GM23338 (cell line): ENCODE data around the gene PFKFB2. TPM values are rescaled to one million over a fixed set of nuclear protein-coding genes. Genes with fewer than 3 reads are reported as not detected.

ENCODE experiments used
- ATAC-seq: fragments of 200-7000 bp; cut with Tn5 transposase; 3 replicates; pipeline ENCODE4 v1.9.1; 2020
- DNase-seq: peaks from one replicate; pipeline ENCODE4 v3.0.0-alpha.2; 2015; ENCODE audit warnings: low spot score
- H2AFZ ChIP-seq: fragments of 200-600 bp; sonication (generic); 2 replicates; pipeline ENCODE4 v1.8.0; 2016; ENCODE audit warnings: antibody characterized with exemption, mild to moderate bottlenecking, moderate library complexity
- H3F3A ChIP-seq: fragments of 200-600 bp; sonication (generic); replicated peaks from 2 replicates; pipeline ENCODE4 v1.8.0; 2017; ENCODE audit warnings: antibody characterized with exemption, mixed run types, low read depth
- H3K27ac ChIP-seq: fragments of 200-600 bp; sonication (generic); 2 replicates; pipeline ENCODE4 v1.6.1; 2016; ENCODE audit warnings: low read depth
- H3K27me3 ChIP-seq: fragments of 200-600 bp; sonication (generic); 2 replicates; pipeline ENCODE4 v1.8.0; 2016; ENCODE audit warnings: mild to moderate bottlenecking, mixed run types, moderate library complexity; ENCODE audit not compliant: insufficient read depth
- H3K36me3 ChIP-seq: fragments of 200-600 bp; sonication (generic); 2 replicates; pipeline ENCODE4 v1.8.0; 2016; ENCODE audit warnings: mild to moderate bottlenecking; ENCODE audit not compliant: insufficient read depth
- H3K4me1 ChIP-seq: fragments of 200-600 bp; sonication (generic); 2 replicates; pipeline ENCODE4 v1.8.0; 2016; ENCODE audit warnings: mild to moderate bottlenecking, moderate library complexity; ENCODE audit not compliant: insufficient read depth
- H3K4me2 ChIP-seq: fragments of 200-600 bp; sonication (generic); 2 replicates; pipeline ENCODE4 v1.7.1; 2017; ENCODE audit warnings: mixed run types
- H3K4me3 ChIP-seq: fragments of 200-600 bp; sonication (generic); 2 replicates; pipeline ENCODE4 v1.6.1; 2016; ENCODE audit warnings: mixed run types
- H3K79me2 ChIP-seq: fragments of 200-600 bp; sonication (generic); replicated peaks from 2 replicates; pipeline ENCODE4 v1.8.0; 2017; ENCODE audit warnings: mild to moderate bottlenecking; ENCODE audit not compliant: insufficient read depth
- H3K9me2 ChIP-seq: fragments of 200-600 bp; sonication (generic); 2 replicates; pipeline ENCODE4 v1.8.0; 2017; ENCODE audit not compliant: insufficient read depth
- H4K20me1 ChIP-seq: fragments of 200-600 bp; sonication (generic); replicated peaks from 2 replicates; pipeline ENCODE4 v1.8.0; 2017; ENCODE audit warnings: mild to moderate bottlenecking; ENCODE audit not compliant: insufficient read depth
- H3K27ac Mint-ChIP-seq: 2 replicates; pipeline ENCODE4 v1.8.0; 2020; ENCODE audit warnings: inconsistent platforms, mild to moderate bottlenecking, moderate library complexity, mixed read lengths
- H3K27me3 Mint-ChIP-seq: 3 replicates; pipeline ENCODE4 v1.8.0; 2022; ENCODE audit warnings: low read depth, mild to moderate bottlenecking, moderate library complexity, mixed read lengths, inconsistent platforms; ENCODE audit not compliant: insufficient read depth, poor library complexity
- H3K36me3 Mint-ChIP-seq: 3 replicates; pipeline ENCODE4 v1.8.0; 2021; ENCODE audit warnings: low read depth, mild to moderate bottlenecking, inconsistent platforms, moderate library complexity, mixed read lengths
- H3K4me1 Mint-ChIP-seq: 3 replicates; pipeline ENCODE4 v1.8.0; 2020; ENCODE audit warnings: mild to moderate bottlenecking, inconsistent platforms, mixed read lengths
- H3K4me3 Mint-ChIP-seq: 3 replicates; pipeline ENCODE4 v1.8.0; 2021; ENCODE audit warnings: moderate library complexity, mild to moderate bottlenecking, inconsistent platforms, mixed read lengths
- H3K9me3 Mint-ChIP-seq: 3 replicates; pipeline ENCODE4 v1.8.0; 2020; ENCODE audit warnings: moderate library complexity, mild to moderate bottlenecking, inconsistent platforms, mixed read lengths
- CREB1 ChIP-seq: fragments of 250-450 bp; sonication (Bioruptor Pico); IDR thresholded peaks from 2 replicates; pipeline ENCODE4 v1.5.0; 2020; ENCODE audit warnings: low read depth, mild to moderate bottlenecking, moderate library complexity
- EZH2 ChIP-seq: fragments of 200-600 bp; sonication (generic); IDR thresholded peaks from one replicate; pipeline ENCODE4 v1.8.0; 2017; ENCODE audit warnings: antibody characterized with exemption, mild to moderate bottlenecking, low read depth; ENCODE audit not compliant: unreplicated experiment
- EZH2phosphoT487 ChIP-seq: fragments of 200-600 bp; sonication (generic); IDR thresholded peaks from one replicate; pipeline ENCODE4 v1.8.1; 2018; ENCODE audit warnings: antibody characterized with exemption; ENCODE audit not compliant: unreplicated experiment
- JUNB ChIP-seq: IDR thresholded peaks from one replicate; pipeline ENCODE4 v1.6.1; 2016; ENCODE audit warnings: antibody characterized with exemption; ENCODE audit not compliant: unreplicated experiment
- NANOG ChIP-seq: IDR thresholded peaks from 2 replicates; pipeline ENCODE4 v1.6.1; 2016; ENCODE audit warnings: antibody characterized with exemption, borderline replicate concordance
- POLR2AphosphoS5 ChIP-seq: IDR thresholded peaks from 2 replicates; pipeline ENCODE4 v1.6.1; 2016; ENCODE audit warnings: antibody characterized with exemption, low read depth
- STAT1 ChIP-seq: IDR thresholded peaks from one replicate; pipeline ENCODE4 v1.6.1; 2016; ENCODE audit warnings: antibody characterized with exemption; ENCODE audit not compliant: unreplicated experiment
- ZNF114 ChIP-seq: fragments of 250-450 bp; sonication (Bioruptor Pico); IDR thresholded peaks from 2 replicates; pipeline ENCODE4 v1.5.0; 2020; ENCODE audit warnings: mild to moderate bottlenecking, moderate library complexity
- ZNF331 ChIP-seq: fragments of 250-450 bp; sonication (Bioruptor Pico); IDR thresholded peaks from 2 replicates; pipeline ENCODE4 v1.5.0; 2020; ENCODE audit warnings: low read depth, mild to moderate bottlenecking, moderate library complexity
- polyA plus RNA-seq: library from polyadenylated mRNA; unstranded; fragments of >200 nt; fragmentation: Nextera tagmentation; extraction: Ambion mirVana; gene quantifications from 2 replicates; pipeline ENCODE4 v1.2.1, GENCODE V29; 2016
- total RNA-seq: library from RNA; depleted of rRNA; stranded (reverse); fragments of >200 nt; shearing (Covaris generic); gene quantifications from 2 replicates; pipeline ENCODE4 v1.2.3, GENCODE V29; 2014
- TF ChIP-seq, protein P1 (sequence below): IDR thresholded peaks from one replicate; pipeline ENCODE4 v1.6.1; 2018; ENCODE audit warnings: antibody characterized with exemption; ENCODE audit not compliant: unreplicated experiment
- TF ChIP-seq, protein P2 (sequence below): IDR thresholded peaks from 2 replicates; pipeline ENCODE4 v1.6.1; 2016; ENCODE audit warnings: antibody characterized with exemption
- TF ChIP-seq, protein P3 (sequence below), 2 experiments: fragments of 200-600 bp in 1 of 2; sonication (generic) in 1 of 2; conservative IDR thresholded peaks; 2 replicates each; pipeline versions ENCODE4 v1.5.1 to v1.6.1; 2016 to 2017; ENCODE audit warnings: antibody characterized with exemption in 2 of 2, low read depth in 2 of 2, mild to moderate bottlenecking in 2 of 2, moderate library complexity in 1 of 2
- TF ChIP-seq, protein P4 (sequence below): fragments of 250-450 bp; sonication (Bioruptor Pico); IDR thresholded peaks from 2 replicates; pipeline ENCODE4 v1.5.0; 2020; ENCODE audit warnings: mild to moderate bottlenecking, moderate library complexity

Gene PFKFB2
- total and polyA plus RNA-seq, 2 experiments from 2014 or later: 4.9 to 14.8 TPM

DNA sequence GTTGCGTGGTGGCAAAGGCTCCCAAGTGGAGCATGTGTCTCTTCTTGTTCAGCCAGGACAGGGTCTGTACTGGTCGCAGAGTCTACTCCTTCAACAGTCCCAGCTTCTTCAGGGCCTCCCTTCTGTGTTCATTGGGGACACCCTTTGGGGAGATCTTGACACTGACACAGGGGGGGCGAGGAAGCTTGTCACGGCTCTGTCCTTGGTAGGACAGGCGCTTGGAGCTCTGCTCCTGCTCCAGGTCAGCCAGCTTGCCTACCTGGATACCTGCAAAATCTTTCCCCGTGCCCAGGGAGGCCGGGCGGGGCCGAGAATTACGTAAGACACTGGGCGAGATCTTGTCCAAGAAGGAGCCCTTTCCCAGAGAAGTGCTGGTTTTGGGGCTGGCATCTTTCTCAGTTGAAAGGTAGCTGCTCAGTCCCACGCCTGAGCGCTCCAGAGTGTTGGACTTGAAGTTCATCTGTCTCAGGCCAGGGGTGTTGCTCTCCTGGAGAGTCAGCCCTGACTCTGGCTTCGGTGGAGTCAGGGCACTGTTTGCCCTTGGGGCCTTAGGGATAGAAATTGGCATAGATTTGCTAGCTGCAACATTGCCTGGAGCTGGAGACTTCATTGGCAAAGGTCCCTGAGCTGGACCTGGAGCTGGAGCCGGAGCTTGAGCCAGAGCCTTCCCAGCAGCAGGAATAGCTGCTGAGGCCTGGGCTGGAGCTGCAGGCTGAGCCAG is 31.0 kb upstream of the PFKFB2 start:
- Mint-ChIP-seq H3K9me3 (no peaks in the 10 kb centered on the region), H3K4me1 (peaks cover 22% of the 10 kb centered on the region), H3K27ac (no peak overlapping the region), H3K4me3 (no peak overlapping the region), H3K36me3 (no peaks in the 10 kb centered on the region; the same call in 2 of the 3 replicates), H3K27me3 (peaks cover 5% of the 10 kb centered on the region)
- peaks cover 12% of the 10 kb centered on the region for H3K4me1 ChIP-seq
- H3K4me2 ChIP-seq: no peak overlapping the region
- H3F3A ChIP-seq: 0 out of 2 replicates have a peak, but pooled peaks cover 3% of the 10 kb centered on the region
- H3K9me2 ChIP-seq: no peaks in the 10 kb centered on the region
- no peaks in the 10 kb centered on the region; the same call in 1 of the 2 replicates for H4K20me1 ChIP-seq
- DNase-seq (no peak), ATAC-seq (no peak)
- no peaks in the 10 kb centered on the region for H3K36me3 ChIP-seq
- no peak overlapping the region for H2AFZ ChIP-seq
- no peak overlapping the region for H3K27ac ChIP-seq
- no peak overlapping the region for H3K4me3 ChIP-seq
- H3K79me2 ChIP-seq: no peaks in the 10 kb centered on the region
- TF ChIP-seq ZNF114 (no peak), NANOG (no peak), ZNF331 (CRISPR knock-in tag) (no peak), EZH2phosphoT487 (no peak), JUNB (no peak), STAT1 (no peak), EZH2 (no peak), POLR2AphosphoS5 (no peak), CREB1 (CRISPR knock-in tag) (no peak)
- TF ChIP-seq, protein P1, sequence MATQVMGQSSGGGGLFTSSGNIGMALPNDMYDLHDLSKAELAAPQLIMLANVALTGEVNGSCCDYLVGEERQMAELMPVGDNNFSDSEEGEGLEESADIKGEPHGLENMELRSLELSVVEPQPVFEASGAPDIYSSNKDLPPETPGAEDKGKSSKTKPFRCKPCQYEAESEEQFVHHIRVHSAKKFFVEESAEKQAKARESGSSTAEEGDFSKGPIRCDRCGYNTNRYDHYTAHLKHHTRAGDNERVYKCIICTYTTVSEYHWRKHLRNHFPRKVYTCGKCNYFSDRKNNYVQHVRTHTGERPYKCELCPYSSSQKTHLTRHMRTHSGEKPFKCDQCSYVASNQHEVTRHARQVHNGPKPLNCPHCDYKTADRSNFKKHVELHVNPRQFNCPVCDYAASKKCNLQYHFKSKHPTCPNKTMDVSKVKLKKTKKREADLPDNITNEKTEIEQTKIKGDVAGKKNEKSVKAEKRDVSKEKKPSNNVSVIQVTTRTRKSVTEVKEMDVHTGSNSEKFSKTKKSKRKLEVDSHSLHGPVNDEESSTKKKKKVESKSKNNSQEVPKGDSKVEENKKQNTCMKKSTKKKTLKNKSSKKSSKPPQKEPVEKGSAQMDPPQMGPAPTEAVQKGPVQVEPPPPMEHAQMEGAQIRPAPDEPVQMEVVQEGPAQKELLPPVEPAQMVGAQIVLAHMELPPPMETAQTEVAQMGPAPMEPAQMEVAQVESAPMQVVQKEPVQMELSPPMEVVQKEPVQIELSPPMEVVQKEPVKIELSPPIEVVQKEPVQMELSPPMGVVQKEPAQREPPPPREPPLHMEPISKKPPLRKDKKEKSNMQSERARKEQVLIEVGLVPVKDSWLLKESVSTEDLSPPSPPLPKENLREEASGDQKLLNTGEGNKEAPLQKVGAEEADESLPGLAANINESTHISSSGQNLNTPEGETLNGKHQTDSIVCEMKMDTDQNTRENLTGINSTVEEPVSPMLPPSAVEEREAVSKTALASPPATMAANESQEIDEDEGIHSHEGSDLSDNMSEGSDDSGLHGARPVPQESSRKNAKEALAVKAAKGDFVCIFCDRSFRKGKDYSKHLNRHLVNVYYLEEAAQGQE: no peak
- TF ChIP-seq, protein P2, sequence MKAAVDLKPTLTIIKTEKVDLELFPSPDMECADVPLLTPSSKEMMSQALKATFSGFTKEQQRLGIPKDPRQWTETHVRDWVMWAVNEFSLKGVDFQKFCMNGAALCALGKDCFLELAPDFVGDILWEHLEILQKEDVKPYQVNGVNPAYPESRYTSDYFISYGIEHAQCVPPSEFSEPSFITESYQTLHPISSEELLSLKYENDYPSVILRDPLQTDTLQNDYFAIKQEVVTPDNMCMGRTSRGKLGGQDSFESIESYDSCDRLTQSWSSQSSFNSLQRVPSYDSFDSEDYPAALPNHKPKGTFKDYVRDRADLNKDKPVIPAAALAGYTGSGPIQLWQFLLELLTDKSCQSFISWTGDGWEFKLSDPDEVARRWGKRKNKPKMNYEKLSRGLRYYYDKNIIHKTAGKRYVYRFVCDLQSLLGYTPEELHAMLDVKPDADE: no peak
- TF ChIP-seq, protein P3, sequence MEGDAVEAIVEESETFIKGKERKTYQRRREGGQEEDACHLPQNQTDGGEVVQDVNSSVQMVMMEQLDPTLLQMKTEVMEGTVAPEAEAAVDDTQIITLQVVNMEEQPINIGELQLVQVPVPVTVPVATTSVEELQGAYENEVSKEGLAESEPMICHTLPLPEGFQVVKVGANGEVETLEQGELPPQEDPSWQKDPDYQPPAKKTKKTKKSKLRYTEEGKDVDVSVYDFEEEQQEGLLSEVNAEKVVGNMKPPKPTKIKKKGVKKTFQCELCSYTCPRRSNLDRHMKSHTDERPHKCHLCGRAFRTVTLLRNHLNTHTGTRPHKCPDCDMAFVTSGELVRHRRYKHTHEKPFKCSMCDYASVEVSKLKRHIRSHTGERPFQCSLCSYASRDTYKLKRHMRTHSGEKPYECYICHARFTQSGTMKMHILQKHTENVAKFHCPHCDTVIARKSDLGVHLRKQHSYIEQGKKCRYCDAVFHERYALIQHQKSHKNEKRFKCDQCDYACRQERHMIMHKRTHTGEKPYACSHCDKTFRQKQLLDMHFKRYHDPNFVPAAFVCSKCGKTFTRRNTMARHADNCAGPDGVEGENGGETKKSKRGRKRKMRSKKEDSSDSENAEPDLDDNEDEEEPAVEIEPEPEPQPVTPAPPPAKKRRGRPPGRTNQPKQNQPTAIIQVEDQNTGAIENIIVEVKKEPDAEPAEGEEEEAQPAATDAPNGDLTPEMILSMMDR (conservative IDR thresholded peaks at IDR 0.05; ENCODE audit: low read depth in 2 of 2): no peak
- TF ChIP-seq, protein P4, sequence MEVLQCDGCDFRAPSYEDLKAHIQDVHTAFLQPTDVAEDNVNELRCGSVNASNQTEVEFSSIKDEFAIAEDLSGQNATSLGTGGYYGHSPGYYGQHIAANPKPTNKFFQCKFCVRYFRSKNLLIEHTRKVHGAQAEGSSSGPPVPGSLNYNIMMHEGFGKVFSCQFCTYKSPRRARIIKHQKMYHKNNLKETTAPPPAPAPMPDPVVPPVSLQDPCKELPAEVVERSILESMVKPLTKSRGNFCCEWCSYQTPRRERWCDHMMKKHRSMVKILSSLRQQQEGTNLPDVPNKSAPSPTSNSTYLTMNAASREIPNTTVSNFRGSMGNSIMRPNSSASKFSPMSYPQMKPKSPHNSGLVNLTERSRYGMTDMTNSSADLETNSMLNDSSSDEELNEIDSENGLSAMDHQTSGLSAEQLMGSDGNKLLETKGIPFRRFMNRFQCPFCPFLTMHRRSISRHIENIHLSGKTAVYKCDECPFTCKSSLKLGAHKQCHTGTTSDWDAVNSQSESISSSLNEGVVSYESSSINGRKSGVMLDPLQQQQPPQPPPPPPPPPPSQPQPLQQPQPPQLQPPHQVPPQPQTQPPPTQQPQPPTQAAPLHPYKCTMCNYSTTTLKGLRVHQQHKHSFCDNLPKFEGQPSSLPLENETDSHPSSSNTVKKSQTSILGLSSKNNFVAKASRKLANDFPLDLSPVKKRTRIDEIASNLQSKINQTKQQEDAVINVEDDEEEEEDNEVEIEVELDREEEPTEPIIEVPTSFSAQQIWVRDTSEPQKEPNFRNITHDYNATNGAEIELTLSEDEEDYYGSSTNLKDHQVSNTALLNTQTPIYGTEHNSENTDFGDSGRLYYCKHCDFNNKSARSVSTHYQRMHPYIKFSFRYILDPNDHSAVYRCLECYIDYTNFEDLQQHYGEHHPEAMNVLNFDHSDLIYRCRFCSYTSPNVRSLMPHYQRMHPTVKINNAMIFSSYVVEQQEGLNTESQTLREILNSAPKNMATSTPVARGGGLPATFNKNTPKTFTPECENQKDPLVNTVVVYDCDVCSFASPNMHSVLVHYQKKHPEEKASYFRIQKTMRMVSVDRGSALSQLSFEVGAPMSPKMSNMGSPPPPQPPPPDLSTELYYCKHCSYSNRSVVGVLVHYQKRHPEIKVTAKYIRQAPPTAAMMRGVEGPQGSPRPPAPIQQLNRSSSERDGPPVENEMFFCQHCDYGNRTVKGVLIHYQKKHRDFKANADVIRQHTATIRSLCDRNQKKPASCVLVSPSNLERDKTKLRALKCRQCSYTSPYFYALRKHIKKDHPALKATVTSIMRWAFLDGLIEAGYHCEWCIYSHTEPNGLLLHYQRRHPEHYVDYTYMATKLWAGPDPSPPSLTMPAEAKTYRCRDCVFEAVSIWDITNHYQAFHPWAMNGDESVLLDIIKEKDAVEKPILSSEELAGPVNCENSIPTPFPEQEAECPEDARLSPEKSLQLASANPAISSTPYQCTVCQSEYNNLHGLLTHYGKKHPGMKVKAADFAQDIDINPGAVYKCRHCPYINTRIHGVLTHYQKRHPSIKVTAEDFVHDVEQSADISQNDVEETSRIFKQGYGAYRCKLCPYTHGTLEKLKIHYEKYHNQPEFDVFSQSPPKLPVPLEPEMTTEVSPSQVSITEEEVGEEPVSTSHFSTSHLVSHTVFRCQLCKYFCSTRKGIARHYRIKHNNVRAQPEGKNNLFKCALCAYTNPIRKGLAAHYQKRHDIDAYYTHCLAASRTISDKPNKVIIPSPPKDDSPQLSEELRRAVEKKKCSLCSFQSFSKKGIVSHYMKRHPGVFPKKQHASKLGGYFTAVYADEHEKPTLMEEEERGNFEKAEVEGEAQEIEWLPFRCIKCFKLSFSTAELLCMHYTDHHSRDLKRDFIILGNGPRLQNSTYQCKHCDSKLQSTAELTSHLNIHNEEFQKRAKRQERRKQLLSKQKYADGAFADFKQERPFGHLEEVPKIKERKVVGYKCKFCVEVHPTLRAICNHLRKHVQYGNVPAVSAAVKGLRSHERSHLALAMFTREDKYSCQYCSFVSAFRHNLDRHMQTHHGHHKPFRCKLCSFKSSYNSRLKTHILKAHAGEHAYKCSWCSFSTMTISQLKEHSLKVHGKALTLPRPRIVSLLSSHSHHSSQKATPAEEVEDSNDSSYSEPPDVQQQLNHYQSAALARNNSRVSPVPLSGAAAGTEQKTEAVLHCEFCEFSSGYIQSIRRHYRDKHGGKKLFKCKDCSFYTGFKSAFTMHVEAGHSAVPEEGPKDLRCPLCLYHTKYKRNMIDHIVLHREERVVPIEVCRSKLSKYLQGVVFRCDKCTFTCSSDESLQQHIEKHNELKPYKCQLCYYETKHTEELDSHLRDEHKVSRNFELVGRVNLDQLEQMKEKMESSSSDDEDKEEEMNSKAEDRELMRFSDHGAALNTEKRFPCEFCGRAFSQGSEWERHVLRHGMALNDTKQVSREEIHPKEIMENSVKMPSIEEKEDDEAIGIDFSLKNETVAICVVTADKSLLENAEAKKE: no peak
- no peaks in the 10 kb centered on the region for H3K27me3 ChIP-seq
